Ishikawa (cell line): Measurements from ENCODE around the gene MRS2.

Source experiments
- CEBPB ChIP-seq: IDR thresholded peaks from 2 replicates; pipeline ENCODE4 v1.6.1; 2012
- EP300 ChIP-seq: IDR thresholded peaks from 2 replicates; pipeline ENCODE4 v1.6.1; 2012; ENCODE audit warnings: borderline replicate concordance
- RAD21 ChIP-seq: IDR thresholded peaks from 2 replicates; pipeline ENCODE4 v1.6.1; 2012; ENCODE audit warnings: low read depth
- TAF1 ChIP-seq: IDR thresholded peaks from 2 replicates; pipeline ENCODE4 v1.6.1; 2012; ENCODE audit warnings: low read depth, mild to moderate bottlenecking
- TEAD4 ChIP-seq: IDR thresholded peaks from 2 replicates; pipeline ENCODE4 v1.6.1; 2012
- YY1 ChIP-seq: IDR thresholded peaks from 2 replicates; pipeline ENCODE4 v1.6.1; 2012; ENCODE audit warnings: low read depth
- TF ChIP-seq, protein P1 (sequence below): IDR thresholded peaks from 2 replicates; pipeline ENCODE4 v1.6.1; 2012
- TF ChIP-seq, protein P2 (sequence below): IDR thresholded peaks from 2 replicates; pipeline ENCODE4 v1.6.1; 2012; ENCODE audit warnings: low read depth, mild to moderate bottlenecking

DNA sequence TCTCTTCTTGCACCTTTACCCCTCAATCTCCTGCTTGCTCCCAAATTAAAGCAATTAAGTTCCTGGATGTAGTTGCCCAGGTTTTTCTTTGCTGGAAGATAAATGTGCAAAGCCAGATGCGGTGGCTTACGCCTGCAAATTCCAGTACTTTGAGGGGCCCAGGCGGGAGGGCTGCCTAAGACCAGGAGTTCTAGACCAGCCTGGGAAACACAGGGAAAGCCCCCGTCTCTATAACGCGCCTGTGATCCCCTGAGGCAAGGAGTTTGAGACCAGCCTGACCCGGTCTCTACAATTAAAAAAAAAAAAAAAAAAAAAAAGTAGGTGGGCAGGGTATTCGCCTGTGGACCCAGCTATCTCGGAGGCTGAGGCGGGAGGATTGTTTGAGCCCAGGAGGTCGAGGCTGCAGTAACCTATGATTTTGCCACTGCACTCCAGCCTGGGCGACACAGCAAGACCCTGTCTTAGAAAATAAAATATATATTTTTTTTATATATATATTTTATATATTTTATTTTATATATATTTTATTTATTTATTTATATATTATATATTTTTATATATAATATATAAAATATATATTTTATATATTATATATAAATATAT, 44.4 kb upstream of the MRS2 start:
- TF ChIP-seq, protein P1, sequence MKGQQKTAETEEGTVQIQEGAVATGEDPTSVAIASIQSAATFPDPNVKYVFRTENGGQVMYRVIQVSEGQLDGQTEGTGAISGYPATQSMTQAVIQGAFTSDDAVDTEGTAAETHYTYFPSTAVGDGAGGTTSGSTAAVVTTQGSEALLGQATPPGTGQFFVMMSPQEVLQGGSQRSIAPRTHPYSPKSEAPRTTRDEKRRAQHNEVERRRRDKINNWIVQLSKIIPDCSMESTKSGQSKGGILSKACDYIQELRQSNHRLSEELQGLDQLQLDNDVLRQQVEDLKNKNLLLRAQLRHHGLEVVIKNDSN: no peak
- TF ChIP-seq TAF1 (no peak), RAD21 (no peak), EP300 (no peak), YY1 (no peak), CEBPB (no peak), TEAD4 (no peak)
- TF ChIP-seq, protein P2, sequence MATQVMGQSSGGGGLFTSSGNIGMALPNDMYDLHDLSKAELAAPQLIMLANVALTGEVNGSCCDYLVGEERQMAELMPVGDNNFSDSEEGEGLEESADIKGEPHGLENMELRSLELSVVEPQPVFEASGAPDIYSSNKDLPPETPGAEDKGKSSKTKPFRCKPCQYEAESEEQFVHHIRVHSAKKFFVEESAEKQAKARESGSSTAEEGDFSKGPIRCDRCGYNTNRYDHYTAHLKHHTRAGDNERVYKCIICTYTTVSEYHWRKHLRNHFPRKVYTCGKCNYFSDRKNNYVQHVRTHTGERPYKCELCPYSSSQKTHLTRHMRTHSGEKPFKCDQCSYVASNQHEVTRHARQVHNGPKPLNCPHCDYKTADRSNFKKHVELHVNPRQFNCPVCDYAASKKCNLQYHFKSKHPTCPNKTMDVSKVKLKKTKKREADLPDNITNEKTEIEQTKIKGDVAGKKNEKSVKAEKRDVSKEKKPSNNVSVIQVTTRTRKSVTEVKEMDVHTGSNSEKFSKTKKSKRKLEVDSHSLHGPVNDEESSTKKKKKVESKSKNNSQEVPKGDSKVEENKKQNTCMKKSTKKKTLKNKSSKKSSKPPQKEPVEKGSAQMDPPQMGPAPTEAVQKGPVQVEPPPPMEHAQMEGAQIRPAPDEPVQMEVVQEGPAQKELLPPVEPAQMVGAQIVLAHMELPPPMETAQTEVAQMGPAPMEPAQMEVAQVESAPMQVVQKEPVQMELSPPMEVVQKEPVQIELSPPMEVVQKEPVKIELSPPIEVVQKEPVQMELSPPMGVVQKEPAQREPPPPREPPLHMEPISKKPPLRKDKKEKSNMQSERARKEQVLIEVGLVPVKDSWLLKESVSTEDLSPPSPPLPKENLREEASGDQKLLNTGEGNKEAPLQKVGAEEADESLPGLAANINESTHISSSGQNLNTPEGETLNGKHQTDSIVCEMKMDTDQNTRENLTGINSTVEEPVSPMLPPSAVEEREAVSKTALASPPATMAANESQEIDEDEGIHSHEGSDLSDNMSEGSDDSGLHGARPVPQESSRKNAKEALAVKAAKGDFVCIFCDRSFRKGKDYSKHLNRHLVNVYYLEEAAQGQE: no peak
